ENCODE measurements around the gene SELP. TPM values are rescaled to one million over a fixed set of nuclear protein-coding genes. Genes with fewer than 3 reads are reported as not detected.

SELP gene
- total and polyA plus RNA-seq, 2 of the 13 experiments (the other 11 are each of a cell fraction or from before 2014, with no cell fraction given), result 0.11 TPM; not detected in 1

DNA sequence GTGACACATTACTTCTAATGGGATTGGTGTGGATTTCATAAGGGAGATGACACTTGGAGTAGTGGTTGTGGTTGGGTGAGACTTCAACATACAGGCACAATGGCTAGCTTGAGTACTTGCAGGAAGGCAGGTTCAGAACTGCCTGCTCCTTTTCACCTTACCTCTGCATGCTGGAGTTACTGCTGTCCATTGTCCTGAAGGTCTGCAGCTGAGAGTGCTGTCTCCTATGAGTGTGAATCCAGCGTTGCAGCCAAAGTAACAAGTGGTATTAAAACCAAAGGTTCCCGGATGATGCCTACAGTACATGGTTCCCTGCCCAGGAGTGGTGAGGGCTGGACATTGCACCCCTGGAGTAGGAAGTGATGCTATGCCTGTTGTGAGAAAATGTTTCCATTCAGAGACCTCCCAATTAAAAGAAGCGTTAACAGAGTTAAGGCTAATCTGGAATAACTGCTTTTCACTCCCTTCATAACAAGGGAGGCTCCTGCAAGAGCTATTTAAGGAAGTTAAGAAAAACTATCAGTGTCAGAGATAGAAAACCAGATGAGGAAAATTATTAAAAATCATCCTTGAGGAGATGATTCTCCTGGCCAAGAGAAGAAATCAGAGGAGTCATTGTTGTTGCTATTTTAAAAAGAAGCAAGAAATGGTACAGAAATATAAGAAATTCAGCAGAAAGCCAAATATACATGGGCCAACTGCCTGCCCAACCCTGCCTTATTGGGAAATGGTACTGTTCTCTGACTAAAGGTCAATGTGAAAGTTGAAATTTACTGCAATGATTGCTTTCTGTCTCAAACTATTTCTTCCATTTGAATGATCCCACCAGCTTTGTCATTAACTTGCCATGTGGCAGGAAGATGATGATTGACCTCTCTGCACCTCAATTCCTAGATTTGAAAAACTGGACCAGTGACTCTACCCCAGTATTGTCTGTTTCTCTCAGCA is 33.9 kb downstream of the SELP start (continued):
- TF ChIP-seq, protein P1, sequence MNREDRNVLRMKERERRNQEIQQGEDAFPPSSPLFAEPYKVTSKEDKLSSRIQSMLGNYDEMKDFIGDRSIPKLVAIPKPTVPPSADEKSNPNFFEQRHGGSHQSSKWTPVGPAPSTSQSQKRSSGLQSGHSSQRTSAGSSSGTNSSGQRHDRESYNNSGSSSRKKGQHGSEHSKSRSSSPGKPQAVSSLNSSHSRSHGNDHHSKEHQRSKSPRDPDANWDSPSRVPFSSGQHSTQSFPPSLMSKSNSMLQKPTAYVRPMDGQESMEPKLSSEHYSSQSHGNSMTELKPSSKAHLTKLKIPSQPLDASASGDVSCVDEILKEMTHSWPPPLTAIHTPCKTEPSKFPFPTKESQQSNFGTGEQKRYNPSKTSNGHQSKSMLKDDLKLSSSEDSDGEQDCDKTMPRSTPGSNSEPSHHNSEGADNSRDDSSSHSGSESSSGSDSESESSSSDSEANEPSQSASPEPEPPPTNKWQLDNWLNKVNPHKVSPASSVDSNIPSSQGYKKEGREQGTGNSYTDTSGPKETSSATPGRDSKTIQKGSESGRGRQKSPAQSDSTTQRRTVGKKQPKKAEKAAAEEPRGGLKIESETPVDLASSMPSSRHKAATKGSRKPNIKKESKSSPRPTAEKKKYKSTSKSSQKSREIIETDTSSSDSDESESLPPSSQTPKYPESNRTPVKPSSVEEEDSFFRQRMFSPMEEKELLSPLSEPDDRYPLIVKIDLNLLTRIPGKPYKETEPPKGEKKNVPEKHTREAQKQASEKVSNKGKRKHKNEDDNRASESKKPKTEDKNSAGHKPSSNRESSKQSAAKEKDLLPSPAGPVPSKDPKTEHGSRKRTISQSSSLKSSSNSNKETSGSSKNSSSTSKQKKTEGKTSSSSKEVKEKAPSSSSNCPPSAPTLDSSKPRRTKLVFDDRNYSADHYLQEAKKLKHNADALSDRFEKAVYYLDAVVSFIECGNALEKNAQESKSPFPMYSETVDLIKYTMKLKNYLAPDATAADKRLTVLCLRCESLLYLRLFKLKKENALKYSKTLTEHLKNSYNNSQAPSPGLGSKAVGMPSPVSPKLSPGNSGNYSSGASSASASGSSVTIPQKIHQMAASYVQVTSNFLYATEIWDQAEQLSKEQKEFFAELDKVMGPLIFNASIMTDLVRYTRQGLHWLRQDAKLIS (CRISPR knock-in tag; IDR thresholded peaks at IDR 0.05), result no peak
- TF ChIP-seq SCMH1 (CRISPR knock-in tag; IDR thresholded peaks at IDR 0.05; ENCODE audit: borderline replicate concordance) (no peak), ADNP (CRISPR knock-in tag; IDR thresholded peaks at IDR 0.05) (no peak), LCORL (IDR thresholded peaks at IDR 0.05) (no peak), LCORL (CRISPR knock-in tag; IDR thresholded peaks at IDR 0.05) (no peak), ZNF563 (CRISPR knock-in tag; IDR thresholded peaks at IDR 0.05) (no peak), FOXC1 (CRISPR knock-in tag; IDR thresholded peaks at IDR 0.05; ENCODE audit: borderline replicate concordance) (no peak), ZNF33B (CRISPR knock-in tag; IDR thresholded peaks at IDR 0.05) (no peak), TARDBP (CRISPR knock-in tag; IDR thresholded peaks at IDR 0.05) (no peak), ZNF496 (CRISPR knock-in tag; IDR thresholded peaks at IDR 0.05; ENCODE audit: insufficient replicate concordance) (no peak), XBP1 (CRISPR knock-in tag; IDR thresholded peaks at IDR 0.05) (no peak), MEIS2 (CRISPR knock-in tag; IDR thresholded peaks at IDR 0.05) (no peak), TGIF2 (CRISPR knock-in tag; IDR thresholded peaks at IDR 0.05) (peak; percentile 78; the same call in 1 of the 2 replicates), EP300 (IDR thresholded peaks at IDR 0.05; ENCODE audit: low read depth in 2 of 2, low read length in 2 of 2) (no peak), EP300 (CRISPR knock-in tag; IDR thresholded peaks at IDR 0.05; ENCODE audit: borderline replicate concordance) (no peak), KLF13 (CRISPR knock-in tag; IDR thresholded peaks at IDR 0.05) (no peak), ZNF792 (CRISPR knock-in tag; IDR thresholded peaks at IDR 0.05) (peak; percentile 49; the same call in 1 of the 2 replicates), SMARCE1 (IDR thresholded peaks at IDR 0.05; ENCODE audit: borderline replicate concordance) (no peak)
- TF ChIP-seq, protein P2, sequence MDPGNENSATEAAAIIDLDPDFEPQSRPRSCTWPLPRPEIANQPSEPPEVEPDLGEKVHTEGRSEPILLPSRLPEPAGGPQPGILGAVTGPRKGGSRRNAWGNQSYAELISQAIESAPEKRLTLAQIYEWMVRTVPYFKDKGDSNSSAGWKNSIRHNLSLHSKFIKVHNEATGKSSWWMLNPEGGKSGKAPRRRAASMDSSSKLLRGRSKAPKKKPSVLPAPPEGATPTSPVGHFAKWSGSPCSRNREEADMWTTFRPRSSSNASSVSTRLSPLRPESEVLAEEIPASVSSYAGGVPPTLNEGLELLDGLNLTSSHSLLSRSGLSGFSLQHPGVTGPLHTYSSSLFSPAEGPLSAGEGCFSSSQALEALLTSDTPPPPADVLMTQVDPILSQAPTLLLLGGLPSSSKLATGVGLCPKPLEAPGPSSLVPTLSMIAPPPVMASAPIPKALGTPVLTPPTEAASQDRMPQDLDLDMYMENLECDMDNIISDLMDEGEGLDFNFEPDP (CRISPR knock-in tag; conservative IDR thresholded peaks at IDR 0.05), result no peak
- TF ChIP-seq, protein P3, sequence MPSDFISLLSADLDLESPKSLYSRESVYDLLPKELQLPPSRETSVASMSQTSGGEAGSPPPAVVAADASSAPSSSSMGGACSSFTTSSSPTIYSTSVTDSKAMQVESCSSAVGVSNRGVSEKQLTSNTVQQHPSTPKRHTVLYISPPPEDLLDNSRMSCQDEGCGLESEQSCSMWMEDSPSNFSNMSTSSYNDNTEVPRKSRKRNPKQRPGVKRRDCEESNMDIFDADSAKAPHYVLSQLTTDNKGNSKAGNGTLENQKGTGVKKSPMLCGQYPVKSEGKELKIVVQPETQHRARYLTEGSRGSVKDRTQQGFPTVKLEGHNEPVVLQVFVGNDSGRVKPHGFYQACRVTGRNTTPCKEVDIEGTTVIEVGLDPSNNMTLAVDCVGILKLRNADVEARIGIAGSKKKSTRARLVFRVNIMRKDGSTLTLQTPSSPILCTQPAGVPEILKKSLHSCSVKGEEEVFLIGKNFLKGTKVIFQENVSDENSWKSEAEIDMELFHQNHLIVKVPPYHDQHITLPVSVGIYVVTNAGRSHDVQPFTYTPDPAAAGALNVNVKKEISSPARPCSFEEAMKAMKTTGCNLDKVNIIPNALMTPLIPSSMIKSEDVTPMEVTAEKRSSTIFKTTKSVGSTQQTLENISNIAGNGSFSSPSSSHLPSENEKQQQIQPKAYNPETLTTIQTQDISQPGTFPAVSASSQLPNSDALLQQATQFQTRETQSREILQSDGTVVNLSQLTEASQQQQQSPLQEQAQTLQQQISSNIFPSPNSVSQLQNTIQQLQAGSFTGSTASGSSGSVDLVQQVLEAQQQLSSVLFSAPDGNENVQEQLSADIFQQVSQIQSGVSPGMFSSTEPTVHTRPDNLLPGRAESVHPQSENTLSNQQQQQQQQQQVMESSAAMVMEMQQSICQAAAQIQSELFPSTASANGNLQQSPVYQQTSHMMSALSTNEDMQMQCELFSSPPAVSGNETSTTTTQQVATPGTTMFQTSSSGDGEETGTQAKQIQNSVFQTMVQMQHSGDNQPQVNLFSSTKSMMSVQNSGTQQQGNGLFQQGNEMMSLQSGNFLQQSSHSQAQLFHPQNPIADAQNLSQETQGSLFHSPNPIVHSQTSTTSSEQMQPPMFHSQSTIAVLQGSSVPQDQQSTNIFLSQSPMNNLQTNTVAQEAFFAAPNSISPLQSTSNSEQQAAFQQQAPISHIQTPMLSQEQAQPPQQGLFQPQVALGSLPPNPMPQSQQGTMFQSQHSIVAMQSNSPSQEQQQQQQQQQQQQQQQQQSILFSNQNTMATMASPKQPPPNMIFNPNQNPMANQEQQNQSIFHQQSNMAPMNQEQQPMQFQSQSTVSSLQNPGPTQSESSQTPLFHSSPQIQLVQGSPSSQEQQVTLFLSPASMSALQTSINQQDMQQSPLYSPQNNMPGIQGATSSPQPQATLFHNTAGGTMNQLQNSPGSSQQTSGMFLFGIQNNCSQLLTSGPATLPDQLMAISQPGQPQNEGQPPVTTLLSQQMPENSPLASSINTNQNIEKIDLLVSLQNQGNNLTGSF (CRISPR knock-in tag; IDR thresholded peaks at IDR 0.05), result peak; percentile 75; the same call in 1 of the 2 replicates

All from HepG2 (cell line).